Glutamatergic neuron (in vitro differentiated cells): Measurements from ENCODE around the gene TXN. TPM values are rescaled to one million over a fixed set of nuclear protein-coding genes. Genes with fewer than 3 reads are reported as not detected.

ENCODE experiments used
- DNase-seq: peaks from one replicate; pipeline ENCODE4 v3.0.0; 2022
- H3K27ac Mint-ChIP-seq: one replicate; pipeline ENCODE4 v1.8.0; 2020; ENCODE audit warnings: mild to moderate bottlenecking, mixed read lengths, inconsistent platforms; ENCODE audit not compliant: unreplicated experiment
- H3K27me3 Mint-ChIP-seq: one replicate; pipeline ENCODE4 v1.8.0; 2020; ENCODE audit warnings: mild to moderate bottlenecking, moderate library complexity, mixed read lengths, inconsistent platforms; ENCODE audit not compliant: unreplicated experiment
- H3K36me3 Mint-ChIP-seq: one replicate; pipeline ENCODE4 v1.8.0; 2020; ENCODE audit warnings: mild to moderate bottlenecking, mixed read lengths, inconsistent platforms; ENCODE audit not compliant: unreplicated experiment
- H3K4me1 Mint-ChIP-seq: one replicate; pipeline ENCODE4 v1.8.0; 2020; ENCODE audit warnings: mild to moderate bottlenecking, low read depth, mixed read lengths, inconsistent platforms; ENCODE audit not compliant: unreplicated experiment
- H3K4me3 Mint-ChIP-seq: one replicate; pipeline ENCODE4 v1.8.0; 2020; ENCODE audit warnings: mild to moderate bottlenecking, mixed read lengths, inconsistent platforms; ENCODE audit not compliant: unreplicated experiment
- H3K9me3 Mint-ChIP-seq: one replicate; pipeline ENCODE4 v1.8.0; 2020; ENCODE audit warnings: mild to moderate bottlenecking, moderate library complexity, mixed read lengths, inconsistent platforms; ENCODE audit not compliant: unreplicated experiment
- CTCF ChIP-seq: fragments of 200-600 bp; sonication (generic); IDR thresholded peaks from one replicate; pipeline ENCODE4 v1.5.0; 2021; ENCODE audit not compliant: partially characterized antibody, unreplicated experiment
- total RNA-seq: library from RNA; stranded (reverse); fragmentation: NEBNext Ultra II Directional; extraction: Animal tissue kit (Norgen Biotek cat#: 25700); gene quantifications from one replicate; pipeline ENCODE4 v1.2.1, GENCODE V29; 2021; ENCODE audit not compliant: unreplicated experiment

TXN gene
- total RNA-seq, 1 donor from 2014 or later: 165 TPM

- Mint-ChIP-seq H3K36me3 (no peaks in the 10 kb centered on the region), H3K4me1 (peaks cover 3% of the 10 kb centered on the region), H3K27ac (no peak overlapping the region), H3K27me3 (no peaks in the 10 kb centered on the region), H3K4me3 (no peak overlapping the region), H3K9me3 (no peaks in the 10 kb centered on the region)
- no peak for TF ChIP-seq CTCF
- DNase-seq: no peak
These were observed 27.4 kb upstream of the TXN start for GRCh38 chr9:110283751-110284150.

GRCh38 chr9:110282739-110283081 lies 26.4 kb upstream of the TXN start:
- Mint-ChIP-seq H3K9me3 (no peaks in the 10 kb centered on the region), H3K4me1 (peaks cover 3% of the 10 kb centered on the region), H3K27ac (no peak overlapping the region), H3K27me3 (no peaks in the 10 kb centered on the region), H3K4me3 (no peak overlapping the region), H3K36me3 (no peaks in the 10 kb centered on the region)
- DNase-seq: no peak
- TF ChIP-seq CTCF: no peak

GRCh38 chr9:110282018-110282738 lies 25.9 kb upstream of the TXN start:
- no peak for DNase-seq
- TF ChIP-seq CTCF: no peak
- Mint-ChIP-seq H3K4me3 (no peak overlapping the region), H3K27me3 (no peaks in the 10 kb centered on the region), H3K36me3 (no peaks in the 10 kb centered on the region), H3K4me1 (peaks cover 4% of the 10 kb centered on the region), H3K9me3 (no peaks in the 10 kb centered on the region), H3K27ac (no peak overlapping the region)

GRCh38 chr9:110278080-110278707 lies 21.9 kb upstream of the TXN start:
- Mint-ChIP-seq H3K36me3 (no peaks in the 10 kb centered on the region), H3K9me3 (no peaks in the 10 kb centered on the region), H3K27ac (no peak overlapping the region), H3K4me1 (peaks cover 15% of the 10 kb centered on the region), H3K4me3 (no peak overlapping the region), H3K27me3 (no peaks in the 10 kb centered on the region)
- TF ChIP-seq CTCF: no peak
- no peak for DNase-seq

GRCh38 chr9:110276781-110277180 lies 20.5 kb upstream of the TXN start:
- H3K27me3 Mint-ChIP-seq: no peaks in the 10 kb centered on the region
- no peaks in the 10 kb centered on the region for H3K9me3 Mint-ChIP-seq
- no peaks in the 10 kb centered on the region for H3K36me3 Mint-ChIP-seq
- peak overlapping the region; percentile 44 for H3K4me3 Mint-ChIP-seq
- H3K4me1 Mint-ChIP-seq: peaks cover 15% of the 10 kb centered on the region
- peak overlapping the region; percentile 85 for H3K27ac Mint-ChIP-seq
- no peak for TF ChIP-seq CTCF
- DNase-seq: no peak
